H9 (cell line): Measurements from ENCODE around the gene MOG. TPM values are rescaled to one million over a fixed set of nuclear protein-coding genes. Genes with fewer than 3 reads are reported as not detected.
A peak's percentile ranks its signal among the peaks of the same experiment; 100 is the strongest.

ENCODE experiments used
- DNase-seq: peaks from one replicate; pipeline ENCODE4 v3.0.0-alpha.2; 2017
- H2AFZ ChIP-seq: one replicate; pipeline ENCODE4 v1.6.1; 2013; ENCODE audit warnings: mild to moderate bottlenecking, low read length, control low read depth, moderate library complexity
- H2AK5ac ChIP-seq: 2 replicates; pipeline ENCODE4 v1.6.1; 2013; ENCODE audit warnings: low read length, control low read depth, mixed read lengths; ENCODE audit not compliant: insufficient read length
- H2BK120ac ChIP-seq: one replicate; pipeline ENCODE4 v1.6.1; 2013; ENCODE audit warnings: low read depth, mild to moderate bottlenecking, low read length, control low read depth, inconsistent platforms; ENCODE audit not compliant: poor library complexity, severe bottlenecking
- H2BK12ac ChIP-seq: 2 replicates; pipeline ENCODE4 v1.6.1; 2013; ENCODE audit warnings: low read length, control low read depth, mixed read lengths, low read depth; ENCODE audit not compliant: insufficient read length
- H2BK15ac ChIP-seq: 2 replicates; pipeline ENCODE4 v1.6.1; 2013; ENCODE audit warnings: low read depth, low read length, control low read depth
- H2BK20ac ChIP-seq: one replicate; pipeline ENCODE4 v1.6.1; 2013; ENCODE audit warnings: low read depth, mild to moderate bottlenecking, low read length, control low read depth, inconsistent platforms; ENCODE audit not compliant: poor library complexity, severe bottlenecking
- H2BK5ac ChIP-seq: 2 replicates; pipeline ENCODE4 v1.6.1; 2013; ENCODE audit warnings: low read length, control low read depth, mixed read lengths; ENCODE audit not compliant: insufficient read length
- H3K14ac ChIP-seq: 2 replicates; pipeline ENCODE4 v1.6.1; 2013; ENCODE audit warnings: low read length, control low read depth; ENCODE audit not compliant: insufficient read depth
- H3K18ac ChIP-seq: 2 replicates; pipeline ENCODE4 v1.6.1; 2013; ENCODE audit warnings: low read depth, mild to moderate bottlenecking, mixed read lengths, low read length, control low read depth; ENCODE audit not compliant: insufficient read length
- H3K23ac ChIP-seq: 2 replicates; pipeline ENCODE4 v1.6.1; 2013; ENCODE audit warnings: low read length, control low read depth, mixed read lengths, low read depth; ENCODE audit not compliant: insufficient read length
- H3K23me2 ChIP-seq: 2 replicates; pipeline ENCODE4 v1.6.1; 2013; ENCODE audit warnings: low read depth, mild to moderate bottlenecking, mixed read lengths, low read length, control low read depth; ENCODE audit not compliant: insufficient read length, poor library complexity, severe bottlenecking
- H3K27ac ChIP-seq: 2 replicates; pipeline ENCODE4 v1.5.1; 2013; ENCODE audit warnings: low read length, control low read depth, mixed read lengths, low read depth; ENCODE audit not compliant: insufficient read length
- H3K27me3 ChIP-seq: 2 replicates; pipeline ENCODE4 v1.6.1; 2013; ENCODE audit warnings: low read length, control low read depth, inconsistent platforms; ENCODE audit not compliant: insufficient read depth
- H3K4ac ChIP-seq: 2 replicates; pipeline ENCODE4 v1.6.1; 2013; ENCODE audit warnings: low read depth, mild to moderate bottlenecking, control low read depth, inconsistent platforms, low read length, moderate library complexity
- H3K4me1 ChIP-seq: 2 replicates; pipeline ENCODE4 v1.6.1; 2013; ENCODE audit warnings: low read length, control low read depth, inconsistent platforms; ENCODE audit not compliant: insufficient read depth
- H3K4me2 ChIP-seq: 2 replicates; pipeline ENCODE4 v1.6.1; 2013; ENCODE audit warnings: low read length, control low read depth, mixed read lengths; ENCODE audit not compliant: insufficient read length, insufficient read depth
- H3K56ac ChIP-seq: 2 replicates; pipeline ENCODE4 v1.6.1; 2013; ENCODE audit warnings: low read depth, mild to moderate bottlenecking, mixed read lengths, low read length, control low read depth; ENCODE audit not compliant: insufficient read length
- H3K79me1 ChIP-seq: 2 replicates; pipeline ENCODE4 v1.6.1; 2013; ENCODE audit warnings: low read depth, mild to moderate bottlenecking, moderate library complexity, low read length, control low read depth, inconsistent platforms; ENCODE audit not compliant: insufficient read depth, poor library complexity, severe bottlenecking
- H3K79me2 ChIP-seq: 2 replicates; pipeline ENCODE4 v1.6.1; 2013; ENCODE audit warnings: low read length, control low read depth, inconsistent platforms; ENCODE audit not compliant: insufficient read depth
- H3K9ac ChIP-seq: 2 replicates; pipeline ENCODE4 v1.6.1; 2013; ENCODE audit warnings: low read length, control low read depth, mixed read lengths; ENCODE audit not compliant: insufficient read length; ENCODE audit errors: extremely low read depth
- H3K9me3 ChIP-seq: one replicate; pipeline ENCODE4 v1.6.1; 2013; ENCODE audit warnings: low read depth, low read length, inconsistent platforms; ENCODE audit not compliant: control insufficient read depth
- H3T11ph ChIP-seq: one replicate; pipeline ENCODE4 v1.6.1; 2013; ENCODE audit warnings: mild to moderate bottlenecking, low read length, control low read depth, inconsistent platforms
- H4K20me1 ChIP-seq: one replicate; pipeline ENCODE4 v1.6.1; 2013; ENCODE audit not compliant: control insufficient read depth, insufficient read length, insufficient read depth
- H4K5ac ChIP-seq: 2 replicates; pipeline ENCODE4 v1.6.1; 2013; ENCODE audit warnings: low read depth, mild to moderate bottlenecking, mixed read lengths, low read length, control low read depth; ENCODE audit not compliant: insufficient read length
- H4K8ac ChIP-seq: replicated peaks from 2 replicates; pipeline ENCODE4 v1.6.1; 2013; ENCODE audit warnings: low read length, control low read depth, mixed read lengths, low read depth; ENCODE audit not compliant: insufficient read length
- H4K91ac ChIP-seq: 2 replicates; pipeline ENCODE4 v1.6.1; 2013; ENCODE audit warnings: low read depth, mild to moderate bottlenecking, moderate library complexity, mixed read lengths, low read length, control low read depth; ENCODE audit not compliant: insufficient read length
- H3K27ac Mint-ChIP-seq, 3 experiments: 2 replicates in 2 of 3; 3 replicates in 1 of 3; pipeline ENCODE4 v1.8.0; 2020 to 2021; ENCODE audit warnings: mixed read lengths in 3 of 3, mild to moderate bottlenecking in 1 of 3, moderate library complexity in 1 of 3
- H3K27me3 Mint-ChIP-seq: 2 replicates; pipeline ENCODE4 v1.8.0; 2021; ENCODE audit warnings: low read depth, mild to moderate bottlenecking, moderate library complexity, mixed read lengths
- H3K36me3 Mint-ChIP-seq, 3 experiments: 2 replicates in 2 of 3; 3 replicates in 1 of 3; pipeline ENCODE4 v1.8.0; 2020 to 2021; ENCODE audit warnings: low read depth in 3 of 3, mixed read lengths in 3 of 3; ENCODE audit not compliant: insufficient read depth in 1 of 3
- H3K4me1 Mint-ChIP-seq, 2 experiments: 2 replicates each; pipeline ENCODE4 v1.8.0; 2020; ENCODE audit warnings: mixed read lengths in 2 of 2
- H3K4me3 Mint-ChIP-seq, 2 experiments: 2 replicates in 1 of 2; 3 replicates in 1 of 2; pipeline ENCODE4 v1.8.0; 2020 to 2021; ENCODE audit warnings: mild to moderate bottlenecking in 2 of 2, mixed read lengths in 2 of 2, moderate library complexity in 1 of 2
- H3K9me3 Mint-ChIP-seq, 2 experiments: 2 replicates in 1 of 2; 3 replicates in 1 of 2; pipeline ENCODE4 v1.8.0; 2020; ENCODE audit warnings: mild to moderate bottlenecking in 2 of 2, mixed read lengths in 2 of 2, moderate library complexity in 1 of 2
- CTCF ChIP-seq: fragments of 200-600 bp; sonication (generic); conservative IDR thresholded peaks from 3 replicates; pipeline ENCODE4 v1.8.0; 2021; ENCODE audit warnings: antibody characterized with exemption, mild to moderate bottlenecking
- WGBS: extraction: QIAGEN DNeasy Blood & Tissue Kit; methylation state at CpG from one replicate; pipeline ENCODE4 v1.1.7; 2013; ENCODE audit warnings: missing lambda C conversion rate, low lambda C conversion rate, mixed read lengths; ENCODE audit not compliant: insufficient read length; ENCODE audit errors: extremely low coverage; 5-methylcytosine and 5-hydroxymethylcytosine counted together
- total RNA-seq: library from RNA; stranded (reverse); gene quantifications from 2 replicates; pipeline ENCODE4 v1.2.1, GENCODE V29; 2021

Gene MOG
- total RNA-seq, 1 experiment from 2014 or later: 0.55 TPM

DNA sequence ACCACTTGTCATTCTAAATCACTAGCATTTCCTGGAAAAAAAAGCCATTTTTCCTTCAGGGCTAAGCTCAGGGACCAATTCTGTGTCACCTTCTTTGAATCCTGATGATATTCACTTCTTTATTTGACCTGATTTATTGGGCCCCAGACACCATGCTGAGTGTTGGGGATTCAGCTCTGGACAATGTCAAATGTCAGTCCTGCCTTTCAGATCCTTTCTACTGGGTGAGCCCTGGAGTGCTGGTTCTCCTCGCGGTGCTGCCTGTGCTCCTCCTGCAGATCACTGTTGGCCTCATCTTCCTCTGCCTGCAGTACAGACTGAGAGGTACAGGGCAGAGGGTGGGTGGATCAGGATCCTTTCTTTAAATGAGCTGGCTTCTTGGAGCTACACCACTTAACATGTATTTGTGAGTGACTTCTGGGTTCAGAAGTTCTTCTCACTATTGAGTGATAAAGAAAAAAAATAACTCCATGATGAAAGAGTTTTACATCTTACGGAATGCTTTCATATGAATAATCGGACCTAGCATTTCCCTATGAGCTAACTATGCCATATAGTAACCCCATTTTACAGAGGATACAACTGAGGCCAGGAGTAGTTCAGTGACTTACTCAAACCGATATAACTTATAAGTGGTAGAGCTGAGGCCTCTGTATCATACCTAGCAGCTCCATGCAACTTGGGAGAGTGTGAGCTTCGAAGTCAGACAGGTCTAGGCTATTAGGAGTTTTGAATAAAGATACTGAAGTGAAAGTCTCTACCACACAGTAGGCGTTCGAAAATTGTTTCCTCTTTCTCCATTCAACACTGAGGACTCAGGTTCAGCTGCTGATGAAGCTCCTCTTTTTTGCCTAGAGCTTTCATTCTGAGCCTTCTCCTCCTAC, 9.3 kb downstream of the MOG start:
- Histone ChIP-seq H3T11ph (peak overlapping the region; percentile 60), H3K9me3 (no peaks in the 10 kb centered on the region), H4K8ac (no peak overlapping the region), H3K27me3 (no peaks in the 10 kb centered on the region), H3K23ac (no peak overlapping the region), H2AK5ac (peak overlapping the region; percentile 37), H2BK15ac (peak overlapping the region; percentile 59; the same call in 1 of the 2 replicates), H3K9ac (no peak overlapping the region), H2AFZ (no peak overlapping the region), H4K5ac (peak overlapping the region; percentile 29), H4K91ac (no peak overlapping the region), H2BK120ac (peak overlapping the region; percentile 64), H3K79me1 (no peaks in the 10 kb centered on the region), H3K4me2 (peak overlapping the region; percentile 30), H3K18ac (peak overlapping the region; percentile 67), H4K20me1 (no peaks in the 10 kb centered on the region), H2BK5ac (peak overlapping the region; percentile 13), H2BK12ac (peak overlapping the region; percentile 11), H3K56ac (no peak overlapping the region), H3K4me1 (peaks cover 30% of the 10 kb centered on the region), H3K27ac (peak overlapping the region; percentile 93), H2BK20ac (no peak overlapping the region), H3K14ac (peak overlapping the region; percentile 39), H3K4ac (no peak overlapping the region), H3K79me2 (no peaks in the 10 kb centered on the region), H3K23me2 (no peaks in the 10 kb centered on the region)
- Mint-ChIP-seq H3K4me3 (peak overlapping the region; percentile 24 to 32; a peak in 4 of 5 replicates), H3K27me3 (no peaks in the 10 kb centered on the region), H3K36me3 (no peaks in the 10 kb centered on the region), H3K9me3 (no peaks in the 10 kb centered on the region), H3K27ac (peak overlapping the region; percentile 96 to 97 (median 96)), H3K4me1 (peaks cover 52 to 61% of the 10 kb centered on the region in 2 experiments)
- no CpG with 5 or more reads among the region's 8 CpGs for WGBS
- no peak for TF ChIP-seq CTCF
- DNase-seq: peak; percentile 57
